GM12872 (cell line): ENCODE measurements around the gene KRTAP12-3.

Experiments
- CTCF ChIP-seq: IDR thresholded peaks from 3 replicates; pipeline ENCODE4 v1.5.1; 2011; ENCODE audit warnings: low read depth, mild to moderate bottlenecking, low read length, moderate library complexity; ENCODE audit not compliant: insufficient read depth

KRTAP12-3 gene

GRCh38 chr21:44697811-44698734 is 40.3 kb downstream of the KRTAP12-3 start:
- no peak for TF ChIP-seq CTCF

- TF ChIP-seq CTCF, result no peak
Observed at GRCh38 chr21:44699502-44700001, 41.8 kb downstream of the KRTAP12-3 start.

- TF ChIP-seq CTCF, result no peak
Observed at GRCh38 chr21:44700101-44701022, 42.6 kb downstream of the KRTAP12-3 start.

GRCh38 chr21:44701023-44701400 is 43.3 kb downstream of the KRTAP12-3 start:
- no peak for TF ChIP-seq CTCF

GRCh38 chr21:44701541-44701940 is 43.8 kb downstream of the KRTAP12-3 start:
- TF ChIP-seq CTCF, result no peak

GRCh38 chr21:44702111-44702972 is 44.6 kb downstream of the KRTAP12-3 start:
- TF ChIP-seq CTCF, result no peak
